GM19324 (cell line): ENCODE data around the gene TMEM82.
"Not testable (repeated sequence)": the region's sequence is repeated elsewhere in the genome, so short reads cannot be mapped to it uniquely, and the experiment has no call there.

ENCODE experiments used
- ATAC-seq: cut with Tn5 transposase; IDR thresholded peaks from one replicate; pipeline ENCODE4 v1.9.1; 2021; ENCODE audit warnings: mild to moderate bottlenecking, moderate library complexity; ENCODE audit not compliant: unreplicated experiment, low FRiP score

The TMEM82 gene

DNA sequence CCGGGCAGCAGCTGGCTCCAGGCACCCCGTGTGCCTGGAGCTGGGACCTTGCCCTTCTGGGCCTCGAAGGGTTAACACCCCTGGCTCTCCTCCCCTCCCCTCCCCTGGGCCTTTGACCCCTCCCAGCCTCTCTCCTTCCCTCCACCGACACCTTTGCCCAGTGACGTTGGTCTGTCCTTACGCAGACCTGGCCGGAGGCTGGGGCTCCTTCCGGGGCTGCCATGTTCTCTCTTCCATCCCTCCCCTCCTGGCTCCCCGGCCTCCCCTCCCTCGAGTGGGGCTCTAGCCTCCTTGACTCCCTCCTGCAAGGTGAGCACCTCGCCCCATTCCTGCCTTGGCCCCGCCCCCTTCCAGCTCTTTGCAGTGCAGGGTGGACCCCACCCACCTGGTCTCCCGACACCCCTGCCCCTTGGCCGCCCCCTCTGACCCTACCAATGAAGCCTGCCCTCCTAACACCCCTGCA lies at the start of gene TMEM82:
Gene TMEM82, plus strand, starts transcription at position 161 of the 463 bp plus-strand sequence. Its CDS starts 61 bp downstream, at position 222.
- ATAC-seq: no peak

DNA sequence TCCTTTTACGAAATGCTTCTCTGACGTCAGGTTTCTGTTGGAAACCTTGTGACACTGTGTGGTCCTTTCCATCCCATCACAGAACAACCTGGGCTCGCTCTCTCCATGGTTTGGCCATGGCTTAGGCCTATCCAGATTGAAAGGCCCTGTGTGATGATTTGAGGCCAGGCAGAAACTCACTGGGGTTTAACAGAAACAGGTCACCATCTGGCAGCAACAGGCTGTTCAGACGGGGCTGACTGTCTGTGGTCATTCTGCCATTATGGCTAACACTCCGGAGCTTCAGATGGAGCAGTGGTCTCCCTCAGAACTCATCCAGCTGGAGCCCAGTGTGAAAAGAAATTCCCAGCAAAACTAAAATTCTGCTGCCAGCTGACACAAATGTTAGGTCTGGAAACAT lies 48.9 kb upstream of the TMEM82 start:
- no peak for ATAC-seq

DNA sequence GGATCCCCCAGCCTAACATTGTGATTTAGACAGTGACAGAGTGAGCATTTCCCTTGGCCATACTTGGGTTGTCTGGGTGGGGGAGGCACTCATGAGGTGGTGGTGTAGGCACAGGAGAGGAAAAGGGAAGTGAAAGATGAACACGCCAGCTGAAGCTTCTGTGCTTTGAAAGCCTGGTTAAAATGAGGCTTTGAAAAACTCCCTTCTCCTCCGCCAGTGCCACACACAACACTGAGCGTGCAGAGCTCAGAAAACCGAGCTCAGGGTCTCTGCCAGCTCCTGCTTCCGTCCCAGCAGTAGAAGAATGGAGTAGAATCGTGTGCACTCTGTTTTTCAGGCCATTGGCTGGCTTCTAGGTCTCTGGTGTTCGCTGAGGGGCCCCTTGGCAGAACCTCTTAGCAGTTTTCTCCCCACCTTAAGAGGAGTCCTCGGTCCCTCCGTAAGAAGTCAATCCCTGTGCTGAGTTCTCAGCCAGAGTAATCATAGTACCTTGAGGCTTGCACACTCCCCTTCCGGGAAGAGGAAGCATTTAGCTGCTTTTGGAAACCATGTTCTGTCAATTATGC lies 45.3 kb upstream of the TMEM82 start:
- ATAC-seq: peak; percentile 83

DNA sequence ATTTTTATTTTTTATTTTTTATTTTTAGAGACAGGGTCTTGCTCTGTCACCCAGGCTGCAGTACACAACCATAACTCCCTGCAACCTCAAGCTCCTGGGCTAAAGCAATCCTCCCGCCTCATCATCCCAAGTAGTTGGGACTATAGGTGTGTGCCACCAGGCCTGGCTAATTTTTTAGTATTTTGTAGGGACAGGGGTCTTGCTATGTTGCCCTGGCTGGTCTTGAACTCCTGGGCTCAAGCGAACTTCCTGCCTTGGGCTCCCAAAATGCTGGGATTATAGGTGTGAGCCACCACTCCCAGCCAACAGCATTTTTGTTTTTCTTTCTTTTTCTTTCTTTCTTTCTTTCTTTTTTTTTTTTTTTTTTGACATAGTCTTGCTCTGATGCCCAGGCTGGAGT lies 44.1 kb upstream of the TMEM82 start:
- no peak for ATAC-seq

DNA sequence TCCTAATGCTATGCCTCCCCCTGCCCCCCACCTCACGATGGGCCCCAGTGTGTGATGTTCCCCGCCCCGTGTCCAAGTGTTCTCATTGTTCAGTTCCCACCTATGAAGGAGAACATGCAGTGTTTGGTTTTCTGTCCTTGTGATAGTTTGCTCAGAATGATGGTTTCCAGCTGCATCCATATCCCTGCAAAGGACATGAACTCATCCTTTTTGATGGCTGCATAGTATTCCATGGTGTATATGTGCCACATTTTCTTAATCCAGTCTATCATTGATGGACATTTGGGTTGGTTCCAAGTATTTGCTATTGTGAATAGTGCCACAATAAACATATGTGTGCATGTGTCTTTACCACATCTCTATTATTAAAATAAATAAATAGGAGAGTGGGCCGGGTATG lies 43.0 kb upstream of the TMEM82 start:
- not testable (repeated sequence) for ATAC-seq

DNA sequence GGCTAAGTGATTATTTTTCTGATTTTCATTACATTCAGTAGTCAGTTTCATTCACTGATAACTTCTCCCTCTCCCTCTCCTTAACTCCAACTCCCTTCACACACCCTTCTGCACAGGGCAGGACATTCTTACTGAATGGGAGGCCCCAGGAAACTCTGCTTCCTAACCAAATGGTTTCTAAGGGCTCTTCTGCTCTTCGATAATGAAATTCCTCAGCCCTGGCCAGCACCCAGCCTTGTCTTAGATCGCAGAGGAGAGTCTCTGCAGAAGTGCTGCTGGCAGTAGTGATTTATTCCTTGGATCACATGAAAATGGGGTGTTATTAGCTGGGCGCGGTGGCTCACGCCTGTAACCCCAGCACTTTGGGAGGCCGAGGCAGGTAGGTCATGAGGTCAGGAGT lies 41.8 kb upstream of the TMEM82 start:
- no peak for ATAC-seq

DNA sequence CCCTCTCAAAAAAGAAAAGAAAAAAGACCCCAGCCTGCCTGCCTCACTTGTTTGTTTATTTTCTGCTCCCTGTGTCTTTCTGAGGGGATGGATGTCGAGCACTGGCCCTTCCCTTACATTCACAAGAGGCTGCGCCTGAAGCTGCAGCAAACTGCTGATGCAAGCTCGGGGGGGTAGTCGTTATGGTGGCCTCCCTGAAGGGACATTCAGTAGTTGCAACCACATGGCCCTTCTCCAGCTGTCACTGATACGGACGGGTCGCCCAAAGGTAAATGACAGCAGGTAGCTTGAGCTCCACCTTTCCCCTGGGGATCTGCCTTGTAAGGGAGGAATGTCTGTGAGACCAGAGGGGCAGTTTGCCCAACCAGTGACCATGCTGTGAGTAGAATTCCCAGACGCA lies 40.5 kb upstream of the TMEM82 start:
- no peak for ATAC-seq

DNA sequence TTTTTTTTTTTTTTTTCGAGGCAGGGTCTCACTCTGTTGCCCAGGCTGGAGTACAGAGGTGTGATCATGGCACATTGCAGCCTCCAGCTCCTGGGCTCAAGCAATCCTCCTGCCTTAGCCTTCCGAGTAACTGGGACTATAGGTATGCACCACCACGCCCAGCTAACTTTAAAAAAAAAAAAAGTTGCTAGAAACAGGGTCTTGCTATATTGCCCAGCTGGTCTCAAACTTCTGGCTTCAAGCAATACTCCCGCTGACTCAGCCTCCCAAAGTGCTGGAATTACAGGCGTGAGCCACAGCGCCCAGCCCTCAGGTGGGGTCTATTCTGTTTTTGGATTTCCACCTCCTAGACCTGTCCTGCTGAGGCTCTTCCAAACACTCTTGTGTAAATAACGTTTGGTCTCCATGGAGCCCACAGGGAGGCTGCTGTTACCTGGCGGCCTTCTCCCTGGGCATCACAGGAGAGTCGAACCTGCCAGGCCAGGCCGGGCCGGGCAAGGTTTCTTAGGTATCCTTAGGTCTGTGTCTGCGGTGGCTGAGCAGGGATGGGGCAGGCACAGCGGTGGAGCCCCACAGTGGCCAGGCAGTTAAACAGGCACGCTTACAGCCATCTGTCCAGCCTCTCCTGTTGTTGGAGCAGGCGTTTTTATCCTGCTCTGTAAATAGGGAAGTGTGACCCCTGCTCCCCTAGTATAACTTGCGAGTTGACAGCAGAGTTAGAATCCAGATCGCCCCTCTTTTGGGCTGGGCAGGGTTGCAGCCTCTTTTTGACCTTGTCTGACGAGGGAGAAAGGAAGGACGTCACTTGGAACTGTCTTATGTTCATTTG lies 39.4 kb upstream of the TMEM82 start:
- no peak for ATAC-seq

DNA sequence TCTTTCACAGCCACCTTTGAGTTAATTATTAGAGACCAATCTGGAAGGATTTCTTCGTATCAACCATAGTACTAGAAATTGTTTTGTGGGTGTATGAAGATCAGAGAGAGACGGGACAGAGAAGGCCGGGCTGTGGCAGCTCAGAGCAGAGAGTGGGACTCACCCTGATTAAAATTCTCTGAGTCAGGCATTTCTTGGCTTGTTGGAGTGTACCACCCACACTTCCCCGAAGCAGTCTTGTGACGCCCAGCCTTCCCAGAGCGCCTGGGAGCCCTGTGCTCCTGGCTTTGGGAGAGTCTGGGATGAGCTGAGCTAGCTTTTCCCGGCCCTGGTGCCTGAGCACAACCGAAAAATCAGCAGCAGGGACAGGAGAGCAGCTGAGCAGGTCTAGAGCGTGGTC lies 38.7 kb upstream of the TMEM82 start:
- ATAC-seq: no peak

DNA sequence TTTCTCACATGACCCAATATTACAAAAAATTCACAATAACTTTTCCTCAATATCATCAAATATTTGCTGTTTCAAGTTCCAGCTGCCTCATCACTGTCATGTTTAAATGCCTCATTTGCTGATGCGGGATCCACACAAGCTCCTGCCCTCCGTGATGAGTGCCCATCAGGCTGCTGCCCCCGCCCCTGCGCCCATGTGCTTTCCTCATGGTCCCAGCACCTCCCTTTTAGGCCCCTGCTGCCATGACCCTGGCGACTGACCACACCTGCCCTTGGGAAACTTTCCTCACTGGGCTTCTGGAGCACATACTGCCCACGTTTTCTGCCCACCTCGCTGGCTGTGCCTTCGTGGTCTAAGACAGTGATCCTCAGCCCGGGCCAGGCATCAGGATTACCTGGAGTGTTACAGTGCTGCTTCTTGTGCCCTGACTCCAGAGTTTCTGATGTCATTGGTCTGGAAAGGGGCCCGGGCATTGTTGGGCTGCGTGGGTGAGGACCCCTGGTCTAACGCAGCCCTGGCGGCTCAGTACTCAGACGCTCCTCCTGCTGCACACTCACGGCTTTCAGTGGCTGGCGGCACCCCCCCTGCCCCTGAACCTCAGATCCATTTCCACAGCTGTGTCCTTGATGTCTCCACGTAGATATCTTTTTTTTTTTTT lies 37.6 kb upstream of the TMEM82 start:
- no peak for ATAC-seq

DNA sequence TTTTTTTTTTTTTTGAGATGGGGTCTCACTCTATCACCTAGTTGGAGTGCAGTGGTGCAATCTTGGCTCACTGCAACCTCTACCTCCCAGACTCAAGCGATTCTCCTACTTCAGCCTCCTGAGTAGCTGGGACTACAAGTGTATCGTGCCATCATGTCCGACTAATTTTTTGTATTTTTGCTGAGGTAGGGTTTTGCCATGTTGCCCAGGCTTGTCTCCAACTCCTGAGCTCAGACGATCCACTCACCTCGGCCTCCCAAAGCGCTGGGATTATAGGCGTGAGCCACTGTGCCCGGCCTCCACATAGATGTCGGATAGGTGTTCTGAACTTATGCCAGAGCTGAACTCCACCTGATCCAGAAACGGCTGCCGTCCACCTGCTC lies 37.1 kb upstream of the TMEM82 start:
- ATAC-seq: no peak

DNA sequence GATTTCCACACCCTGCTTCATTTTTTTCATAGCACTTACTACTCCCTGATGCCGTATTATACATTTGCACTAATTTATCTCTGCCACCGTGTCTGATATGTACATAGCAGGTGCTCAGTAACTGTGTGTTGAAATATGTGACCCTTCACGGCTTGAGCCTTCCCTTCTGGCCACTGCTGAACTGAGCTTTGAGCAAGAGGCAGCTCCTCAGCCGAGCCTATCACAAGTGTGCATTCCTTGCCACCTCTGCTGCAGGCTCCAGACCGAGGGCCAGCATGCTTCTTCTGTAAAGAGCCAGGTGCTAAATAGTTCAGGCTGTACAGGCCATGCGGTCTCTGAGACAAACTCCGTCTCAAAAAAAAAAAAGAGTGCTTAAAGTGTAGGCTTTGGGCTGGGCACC lies 35.5 kb upstream of the TMEM82 start:
- ATAC-seq: no peak

DNA sequence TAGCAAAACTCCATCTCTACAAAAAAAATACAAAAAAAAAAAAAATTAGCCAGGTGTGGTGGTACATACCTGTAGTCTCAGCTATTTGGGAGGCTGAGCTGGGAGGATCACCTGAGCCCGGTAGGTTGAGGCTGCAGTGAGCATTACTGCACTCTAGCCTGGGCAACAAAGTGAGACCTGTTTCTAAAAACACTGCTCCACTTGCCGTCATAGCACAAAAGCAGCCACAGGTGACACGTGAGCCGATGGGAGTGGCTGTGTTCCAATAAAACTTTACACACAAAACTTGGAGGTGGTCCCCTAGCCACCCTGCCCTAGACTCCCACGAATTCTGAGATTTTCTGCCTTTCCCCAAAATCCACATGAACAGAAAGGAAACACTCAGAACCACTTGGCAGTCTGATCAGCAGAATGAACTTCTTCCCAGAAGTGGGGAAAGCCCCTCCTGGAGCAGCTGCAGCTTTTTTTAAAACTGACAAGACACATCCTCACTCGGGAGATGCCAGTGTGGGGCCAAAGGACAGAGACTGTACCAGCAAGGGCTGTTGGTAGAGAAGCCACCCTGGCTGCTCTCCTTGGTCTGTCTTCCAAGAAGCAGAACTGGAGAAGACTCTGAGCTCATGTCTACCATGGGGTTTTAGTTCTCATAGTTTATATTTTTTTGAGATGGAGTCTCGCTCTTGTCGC lies 34.9 kb upstream of the TMEM82 start:
- ATAC-seq: no peak

DNA sequence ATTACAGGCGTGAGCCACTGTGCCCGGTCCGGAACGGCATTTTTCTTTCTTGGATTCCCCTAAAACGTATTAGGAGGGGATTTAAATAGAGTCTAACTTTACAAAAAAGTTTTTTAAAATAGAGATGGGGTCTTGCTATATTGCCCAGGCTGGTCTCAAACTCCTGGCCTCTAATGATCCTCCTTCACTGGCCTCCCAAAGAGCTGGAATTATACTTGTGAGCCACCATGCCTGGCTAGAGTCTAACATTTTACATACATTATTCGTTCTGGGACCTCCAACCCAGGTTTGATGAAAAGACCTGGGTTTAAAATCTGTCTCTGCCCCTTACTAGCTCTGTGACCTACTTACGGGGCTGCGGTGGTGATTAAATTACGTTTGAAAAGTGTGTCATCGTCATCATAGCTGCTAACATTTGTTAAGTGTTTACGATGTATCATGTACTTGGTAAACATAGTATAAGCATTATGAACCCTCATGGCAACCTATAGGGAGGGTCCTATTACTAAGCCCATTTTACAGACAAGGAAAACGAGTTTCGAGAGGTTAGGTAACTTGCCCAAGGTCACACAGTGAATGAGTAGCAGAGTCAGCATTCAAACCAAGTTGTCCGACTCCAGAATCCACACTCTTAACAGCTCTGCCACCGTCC lies 33.7 kb upstream of the TMEM82 start:
- ATAC-seq: no peak

DNA sequence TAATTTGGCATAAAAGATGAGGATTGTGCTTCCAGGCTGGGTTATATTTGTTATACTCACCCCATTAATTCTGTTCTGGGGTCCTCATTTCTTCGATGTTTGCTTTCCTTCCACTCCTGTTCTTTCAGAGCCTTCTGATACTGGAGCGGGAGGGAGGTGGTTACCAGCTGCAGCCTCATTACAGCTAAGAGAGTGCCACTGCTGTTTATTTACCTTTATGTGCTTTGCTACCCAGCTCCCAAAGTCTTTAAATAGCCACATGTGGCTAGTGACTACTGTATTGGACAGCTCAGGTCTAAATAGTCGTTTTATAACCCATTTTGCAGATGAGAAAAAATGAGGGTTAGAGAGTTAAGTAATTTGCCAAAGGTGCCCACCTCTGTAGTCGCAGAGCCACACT lies 33.1 kb upstream of the TMEM82 start:
- no peak for ATAC-seq

DNA sequence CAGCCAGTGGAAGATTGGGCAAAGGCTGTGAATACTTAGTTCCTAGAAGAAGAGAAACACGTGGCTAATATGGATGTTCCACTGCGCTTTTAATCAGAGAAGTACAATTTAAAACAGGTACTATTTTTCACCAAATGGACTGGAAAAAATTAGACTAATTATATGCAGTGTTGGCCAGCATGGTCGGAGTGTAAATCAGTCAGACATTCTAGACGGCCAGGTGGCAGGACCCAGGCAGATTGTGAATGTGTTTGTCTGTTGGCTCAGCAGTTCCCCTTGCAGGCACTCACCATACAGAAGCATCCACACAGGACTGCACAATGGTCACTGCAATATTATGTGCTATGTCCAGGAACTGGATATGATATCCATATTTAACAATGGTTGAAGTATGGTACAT lies 30.1 kb upstream of the TMEM82 start:
- ATAC-seq: no peak

DNA sequence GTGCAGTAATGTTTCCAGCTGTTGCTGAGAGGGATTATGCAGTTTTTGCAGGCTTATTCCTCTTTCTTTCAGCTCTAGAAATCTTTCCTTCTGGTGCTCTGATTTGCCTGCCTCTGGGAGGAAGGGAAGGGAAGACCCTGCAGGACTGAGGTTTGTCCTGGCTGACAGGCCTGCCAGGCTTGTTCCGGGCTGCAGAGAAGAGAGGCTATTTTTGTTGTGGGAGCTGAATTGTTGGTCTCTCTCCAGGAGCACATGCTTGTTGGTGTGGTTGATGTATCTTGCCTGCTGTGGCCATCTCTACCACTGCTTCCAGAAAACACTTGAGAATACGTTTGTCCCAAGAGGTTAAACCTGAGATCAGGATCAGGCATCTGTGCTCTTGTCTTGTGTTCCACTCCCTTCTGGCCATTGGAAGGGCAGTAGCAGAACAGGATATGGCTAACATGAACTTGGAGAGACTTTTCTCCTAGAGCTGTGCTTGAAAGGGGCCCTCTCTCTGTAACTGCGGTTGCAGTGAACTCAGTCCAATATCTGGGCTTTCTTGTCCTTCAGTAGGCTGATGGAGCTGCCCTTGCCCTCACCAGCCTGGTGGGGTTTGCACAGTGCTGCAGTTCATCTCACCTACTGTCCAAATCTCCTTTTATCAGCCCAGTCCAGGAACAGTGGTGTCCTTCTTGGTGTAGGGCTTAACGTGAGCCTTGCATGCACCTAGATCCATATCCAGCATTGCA lies 27.7 kb upstream of the TMEM82 start:
- ATAC-seq: no peak

DNA sequence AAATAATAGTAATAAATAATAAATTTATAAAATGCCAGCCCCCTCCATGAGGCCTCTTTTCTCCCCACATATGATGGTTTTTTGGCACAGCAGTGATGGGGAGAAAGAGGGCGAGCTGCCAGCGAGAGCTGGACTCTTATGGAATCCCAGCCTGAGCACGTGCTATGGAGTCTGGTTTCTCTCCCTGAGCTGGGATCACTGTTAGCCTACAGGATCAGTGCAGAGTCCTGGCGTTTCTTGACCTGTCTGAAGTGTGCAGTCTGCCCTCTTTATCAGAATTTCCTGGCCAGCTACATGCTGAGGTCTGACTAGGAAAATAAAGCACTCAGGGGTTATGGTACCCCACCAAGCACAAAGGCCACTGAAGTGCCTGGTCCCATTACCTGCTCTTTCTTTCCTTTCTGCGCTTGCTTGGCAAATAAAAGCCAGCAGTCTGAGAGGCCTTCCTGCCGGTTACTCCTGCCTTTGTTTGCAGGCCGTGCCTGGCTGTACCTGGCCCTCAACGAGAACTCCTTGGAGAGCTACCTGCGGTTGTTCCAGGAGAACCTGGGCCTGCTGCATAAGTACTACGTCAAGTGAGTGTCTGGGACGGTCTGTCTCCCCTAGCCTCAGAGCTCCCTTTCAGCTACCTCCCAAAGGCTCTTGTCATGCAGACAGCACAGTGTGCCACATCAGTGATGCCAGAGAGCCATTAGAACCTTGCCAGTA lies 24.7 kb upstream of the TMEM82 start:
- ATAC-seq: no peak

DNA sequence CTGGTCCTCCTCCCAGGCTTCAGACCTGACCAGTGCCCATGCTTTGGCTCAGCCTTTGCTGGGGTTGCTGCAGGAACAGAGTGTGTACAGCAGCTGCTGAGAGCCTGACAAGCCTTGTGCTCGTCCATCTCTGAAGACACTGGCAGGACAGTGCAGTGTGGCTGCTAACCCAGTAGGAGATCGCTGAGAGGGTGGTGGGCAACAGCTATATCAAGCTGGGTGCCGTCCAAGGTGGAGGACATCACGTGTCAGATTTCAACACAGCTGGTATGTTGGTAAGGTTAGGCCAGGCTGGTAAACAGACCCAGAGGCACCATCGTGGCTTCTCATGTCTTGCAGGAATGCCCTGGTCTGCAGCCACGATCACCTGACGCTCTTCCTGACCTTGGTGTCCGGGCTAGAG lies 24.1 kb upstream of the TMEM82 start:
- no peak for ATAC-seq
